GM23338 (cell line): ENCODE measurements around the gene ITIH3.

Experiments used
- JUNB ChIP-seq: IDR thresholded peaks from one replicate; pipeline ENCODE4 v1.6.1; 2016; ENCODE audit warnings: antibody characterized with exemption; ENCODE audit not compliant: unreplicated experiment
- ZNF114 ChIP-seq: fragments of 250-450 bp; sonication (Bioruptor Pico); IDR thresholded peaks from 2 replicates; pipeline ENCODE4 v1.5.0; 2020; ENCODE audit warnings: mild to moderate bottlenecking, moderate library complexity

- TF ChIP-seq JUNB: no peak
- no peak for TF ChIP-seq ZNF114 (CRISPR knock-in tag)
Measured at GRCh38 chr3:52789746-52790040, 4.9 kb upstream of the ITIH3 start.
